Activated CD8-positive, alpha-beta memory T cell treated with anti-CD3 and anti-CD28 coated beads, Interleukin-2, amount 10 ng/mL, durations not matched to agents 7 days and 5 days (primary cell): ENCODE data around the gene TUSC2. TPM values are rescaled to one million over a fixed set of nuclear protein-coding genes. Genes with fewer than 3 reads are reported as not detected.
"Not testable (repeated sequence)": the region's sequence is repeated elsewhere in the genome, so short reads cannot be mapped to it uniquely, and the experiment has no call there.

ENCODE experiments used
- ATAC-seq: fragments of 150-1000 bp; cut with Tn5 transposase; one replicate; pipeline ENCODE4 v1.10.0; 2021; ENCODE audit warnings: moderate library complexity
- CTCF ChIA-PET: fragments of 350-600 bp; sonication (Branson Sonifier 250); formaldehyde crosslinking; loops from one replicate; lab custom pipeline; 2021; ENCODE audit warnings: antibody characterized with exemption; lab: Charles Lee
- DNase-seq: peaks from one replicate; pipeline ENCODE4 v3.0.0-alpha.2; 2020
- H3K27ac Mint-ChIP-seq: one replicate; pipeline ENCODE4 v1.8.0; 2021; ENCODE audit warnings: mild to moderate bottlenecking, mixed read lengths
- H3K27me3 Mint-ChIP-seq: one replicate; pipeline ENCODE4 v1.8.0; 2021; ENCODE audit warnings: mixed read lengths
- H3K36me3 Mint-ChIP-seq: one replicate; pipeline ENCODE4 v1.8.0; 2021; ENCODE audit warnings: mild to moderate bottlenecking, mixed read lengths
- H3K4me1 Mint-ChIP-seq: one replicate; pipeline ENCODE4 v1.8.0; 2021; ENCODE audit warnings: mixed read lengths
- H3K4me3 Mint-ChIP-seq: one replicate; pipeline ENCODE4 v1.8.0; 2021; ENCODE audit warnings: mild to moderate bottlenecking, moderate library complexity, mixed read lengths
- H3K9me3 Mint-ChIP-seq: one replicate; pipeline ENCODE4 v1.8.0; 2022; ENCODE audit warnings: low read depth, mixed read lengths
- total RNA-seq, 2 experiments: library from RNA; stranded (reverse); gene quantifications; one replicate each; pipeline ENCODE4 v1.2.3, GENCODE V29; 2021

Gene TUSC2
- total RNA-seq, 2 experiments from 2014 or later: 20.4 to 25.0 TPM

- DNase-seq (peak; percentile 98), ATAC-seq (peak; percentile 98)
- Mint-ChIP-seq H3K36me3 (peaks cover 10% of the 10 kb centered on the region), H3K27ac (peak within 1 kb of the TSS; percentile 97), H3K4me1 (peaks cover 22% of the 10 kb centered on the region), H3K9me3 (no peaks in the 10 kb centered on the region), H3K4me3 (peak within 1 kb of the TSS; percentile 79), H3K27me3 (no peaks in the 10 kb centered on the region)
- CTCF ChIA-PET: interaction anchor here (0.7 to 17.4 kb wide), 12 partner anchors 11 to 98 kb away, joined by 3 to 266 read pairs (median 4); partner anchors contain the start of genes GNAI2, HYAL2 and TUSC2
Observed at GRCh38 chr3:50292159-50293078, 35.6 kb downstream of the TUSC2 start, which contains the start of gene IFRD2. Gene IFRD2, minus strand, starts transcription at chr3:50292429. Its CDS starts 155 bp downstream, at chr3:50292274.

GRCh38 chr3:50290161-50290641, 37.8 kb downstream of the TUSC2 start:
- Mint-ChIP-seq H3K4me3 (peak overlapping the region; percentile 24), H3K4me1 (peaks cover 19% of the 10 kb centered on the region), H3K27ac (no peak overlapping the region), H3K9me3 (no peaks in the 10 kb centered on the region), H3K27me3 (no peaks in the 10 kb centered on the region), H3K36me3 (peaks cover 6% of the 10 kb centered on the region)
- CTCF ChIA-PET: interaction anchor here (1.0 to 4.0 kb wide), 3 partner anchors 12 to 44 kb away, joined by 3 to 18 read pairs (median 4); no protein-coding TSS in a partner anchor
- ATAC-seq (no peak), DNase-seq (no peak)

GRCh38 chr3:50289130-50289529, 38.9 kb downstream of the TUSC2 start:
- CTCF ChIA-PET: interaction anchor here (1.1 to 4.0 kb wide), 4 partner anchors 9 to 34 kb away, joined by 3 to 18 read pairs (median 5); partner anchors contain the start of gene HYAL2
- no peak overlapping the region for H3K27ac Mint-ChIP-seq
- ATAC-seq (no peak), DNase-seq (no peak)
- no peaks in the 10 kb centered on the region for H3K27me3 Mint-ChIP-seq
- H3K36me3 Mint-ChIP-seq: peaks cover 6% of the 10 kb centered on the region
- H3K4me1 Mint-ChIP-seq: peaks cover 19% of the 10 kb centered on the region
- no peaks in the 10 kb centered on the region for H3K9me3 Mint-ChIP-seq
- H3K4me3 Mint-ChIP-seq: no peak overlapping the region

GRCh38 chr3:50288387-50289007, 39.5 kb downstream of the TUSC2 start:
- DNase-seq (no peak), ATAC-seq (no peak)
- CTCF ChIA-PET: interaction anchor here (0.6 to 1.3 kb wide), 4 partner anchors 14 to 100 kb away, joined by 3 to 6 read pairs (median 4); partner anchors contain the start of gene HYAL2
- H3K4me1 Mint-ChIP-seq: peaks cover 19% of the 10 kb centered on the region
- H3K36me3 Mint-ChIP-seq: peaks cover 6% of the 10 kb centered on the region
- H3K9me3 Mint-ChIP-seq: no peaks in the 10 kb centered on the region
- H3K27ac Mint-ChIP-seq: no peak overlapping the region
- H3K27me3 Mint-ChIP-seq: no peaks in the 10 kb centered on the region
- H3K4me3 Mint-ChIP-seq: no peak overlapping the region

- H3K4me3 Mint-ChIP-seq: no peak overlapping the region
- CTCF ChIA-PET: interaction anchor here (0.9 to 1.2 kb wide), 4 partner anchors 14 to 93 kb away, joined by 3 to 4 read pairs (median 3); no protein-coding TSS in a partner anchor
- H3K27ac Mint-ChIP-seq: no peak overlapping the region
- peaks cover 12% of the 10 kb centered on the region for H3K4me1 Mint-ChIP-seq
- DNase-seq: no peak
- H3K27me3 Mint-ChIP-seq: no peaks in the 10 kb centered on the region
- no peak for ATAC-seq
- no peaks in the 10 kb centered on the region for H3K9me3 Mint-ChIP-seq
- peaks cover 6% of the 10 kb centered on the region for H3K36me3 Mint-ChIP-seq
Observed at GRCh38 chr3:50287262-50287661, 40.8 kb downstream of the TUSC2 start.

- H3K4me3 Mint-ChIP-seq: no peak overlapping the region
- ATAC-seq (no peak), DNase-seq (no peak)
- CTCF ChIA-PET: interaction anchor here (0.9 to 1.1 kb wide), 3 partner anchors 13 to 37 kb away, joined by 3 read pairs; no protein-coding TSS in a partner anchor
- peaks cover 12% of the 10 kb centered on the region for H3K4me1 Mint-ChIP-seq
- H3K36me3 Mint-ChIP-seq: peaks cover 6% of the 10 kb centered on the region
- H3K9me3 Mint-ChIP-seq: no peaks in the 10 kb centered on the region
- H3K27ac Mint-ChIP-seq: peak overlapping the region; percentile 32
- H3K27me3 Mint-ChIP-seq: no peaks in the 10 kb centered on the region
Observed at GRCh38 chr3:50286322-50287227, 41.4 kb downstream of the TUSC2 start.

GRCh38 chr3:50284121-50284520, 43.9 kb downstream of the TUSC2 start:
- not testable (repeated sequence) for H3K27me3 Mint-ChIP-seq, DNase-seq, H3K27ac Mint-ChIP-seq, H3K36me3 Mint-ChIP-seq, H3K4me3 Mint-ChIP-seq, H3K9me3 Mint-ChIP-seq, H3K4me1 Mint-ChIP-seq, ATAC-seq
- CTCF ChIA-PET: interaction anchor here (1.0 to 2.7 kb wide), 5 partner anchors 12 to 90 kb away, joined by 3 to 9 read pairs (median 8); partner anchors contain the start of gene GNAI2

- Mint-ChIP-seq H3K27me3 (peaks cover 35% of the 10 kb centered on the region), H3K27ac (no peak overlapping the region)
- CTCF ChIA-PET: interaction anchor here (1.0 to 4.2 kb wide), 8 partner anchors 14 to 85 kb away, joined by 3 to 12 read pairs (median 5); partner anchors contain the start of genes HYAL3, NAA80 and TUSC2
Observed at GRCh38 chr3:50279255-50280016, 48.6 kb downstream of the TUSC2 start.

GRCh38 chr3:50278880-50279224, 49.2 kb downstream of the TUSC2 start, which contains the start of gene LSMEM2:
Gene LSMEM2, plus strand, starts transcription at chr3:50279087. Its CDS starts 27 bp downstream, at chr3:50279114.
- ATAC-seq (no peak), DNase-seq (no peak)
- Mint-ChIP-seq H3K27ac (no peak within 1 kb of the TSS), H3K27me3 (peaks cover 40% of the 10 kb centered on the region), H3K36me3 (no peaks in the 10 kb centered on the region), H3K9me3 (no peaks in the 10 kb centered on the region), H3K4me1 (peaks cover 20% of the 10 kb centered on the region), H3K4me3 (no peak within 1 kb of the TSS)
- CTCF ChIA-PET: interaction anchor here (1.0 to 4.2 kb wide), 7 partner anchors 13 to 84 kb away, joined by 3 to 12 read pairs (median 5); partner anchors contain the start of gene TUSC2

More at GRCh38 chr3:50279255-50280016, 48.6 kb downstream of the TUSC2 start:
- H3K4me1 Mint-ChIP-seq: peaks cover 15% of the 10 kb centered on the region
- H3K4me3 Mint-ChIP-seq: no peak overlapping the region
- DNase-seq: no peak
- H3K36me3 Mint-ChIP-seq: no peaks in the 10 kb centered on the region
- ATAC-seq: no peak
- no peaks in the 10 kb centered on the region for H3K9me3 Mint-ChIP-seq

GRCh38 chr3:50278123-50278879, 49.7 kb downstream of the TUSC2 start:
- no peak for DNase-seq
- H3K4me3 Mint-ChIP-seq: no peak overlapping the region
- H3K36me3 Mint-ChIP-seq: no peaks in the 10 kb centered on the region
- peaks cover 23% of the 10 kb centered on the region for H3K4me1 Mint-ChIP-seq
- no peaks in the 10 kb centered on the region for H3K9me3 Mint-ChIP-seq
- H3K27me3 Mint-ChIP-seq: peaks cover 43% of the 10 kb centered on the region
- H3K27ac Mint-ChIP-seq: no peak overlapping the region
- no peak for ATAC-seq
- CTCF ChIA-PET: interaction anchor here (1.0 to 4.2 kb wide), 8 partner anchors 12 to 84 kb away, joined by 3 to 14 read pairs (median 4); partner anchors contain the start of genes HYAL3 and NAA80

- ATAC-seq: no peak
Observed at GRCh38 chr3:50276762-50277101, 51.3 kb downstream of the TUSC2 start.

More at GRCh38 chr3:50276762-50277101, 51.3 kb downstream of the TUSC2 start:
- DNase-seq: no peak
- H3K4me3 Mint-ChIP-seq: no peak overlapping the region
- peaks cover 48% of the 10 kb centered on the region for H3K27me3 Mint-ChIP-seq
- no peak overlapping the region for H3K27ac Mint-ChIP-seq
- H3K9me3 Mint-ChIP-seq: no peaks in the 10 kb centered on the region
- peaks cover 29% of the 10 kb centered on the region for H3K4me1 Mint-ChIP-seq
- H3K36me3 Mint-ChIP-seq: no peaks in the 10 kb centered on the region
- CTCF ChIA-PET: interaction anchor here (0.6 to 4.2 kb wide), 7 partner anchors 16 to 98 kb away, joined by 3 to 16 read pairs (median 6); partner anchors contain the start of genes HYAL3 and NAA80
